Testis (tissue), 3 donors: Measurements from ENCODE around the gene CALML3. TPM values are rescaled to one million over a fixed set of nuclear protein-coding genes. Genes with fewer than 3 reads are reported as not detected.

Source experiments
- DNase-seq: peaks from one replicate; pipeline ENCODE4 v3.0.0-alpha.2; 2019
- H3K27ac ChIP-seq, 2 donors: fragments of 200-600 bp; sonication (generic); one replicate each; pipeline ENCODE4 v1.5.1; 2019
- H3K27me3 ChIP-seq: fragments of 200-600 bp; sonication (generic); one replicate; pipeline ENCODE4 v1.5.1; 2019
- H3K36me3 ChIP-seq: fragments of 200-600 bp; sonication (generic); one replicate; pipeline ENCODE4 v1.5.1; 2017; ENCODE audit warnings: low read depth; ENCODE audit errors: missing control alignments
- H3K4me1 ChIP-seq: fragments of 200-600 bp; sonication (generic); one replicate; pipeline ENCODE4 v1.5.1; 2019
- H3K4me3 ChIP-seq, 2 donors: fragments of 200-600 bp; sonication (generic); one replicate each; pipeline ENCODE4 v1.5.1; 2017 to 2019
- H3K9me3 ChIP-seq: fragments of 200-600 bp; sonication (generic); one replicate; pipeline ENCODE4 v1.5.1; 2017
- CTCF ChIP-seq, 3 experiments: fragments of 450-650 bp in 2 of 3; fragments of 200-600 bp in 1 of 3; sonication (generic) in 1 of 3; IDR thresholded peaks; one replicate each; pipeline ENCODE4 v1.5.1; 2016 to 2019; ENCODE audit warnings: antibody characterized with exemption in 3 of 3, mild to moderate bottlenecking in 2 of 3, moderate library complexity in 1 of 3
- POLR2A ChIP-seq: fragments of 450-650 bp; IDR thresholded peaks from one replicate; pipeline ENCODE4 v1.6.1; 2017; ENCODE audit warnings: antibody characterized with exemption, mild to moderate bottlenecking, moderate library complexity
- WGBS, 2 donors: methylation state at CpG; one replicate each; pipeline ENCODE4 v1.1.5; 2018; 5-methylcytosine and 5-hydroxymethylcytosine counted together
- intact Hi-C: fragments of 100-400 bp; cut with DNase I; formaldehyde crosslinking; loops from one replicate; pipeline ENCODE4 v1.15.1; 2023; ENCODE audit warnings: low total_unique reads
- polyA plus RNA-seq: library from polyadenylated mRNA; stranded (reverse); fragments of 350-450 nt; fragmentation: Illumina TruSeq; extraction: RNeasy Lipid Tissue Mini Kit (QIAGEN cat#74804); gene quantifications from one replicate; pipeline ENCODE4 v1.2.3, GENCODE V29; 2014; ENCODE audit warnings: low read depth, low replicate concordance; ENCODE audit not compliant: insufficient read depth
- total RNA-seq, 2 donors: library from RNA; depleted of rRNA; stranded (reverse); fragments of >200 nt; gene quantifications; one replicate each; pipeline ENCODE4 v1.2.3, GENCODE V29; 2016

The CALML3 gene
- total and polyA plus RNA-seq, 3 donors from 2014 or later: 0.19 to 1.5 (median 0.63) TPM

- no peak overlapping the region for H3K4me3 ChIP-seq
- no peak for DNase-seq
- no peaks in the 10 kb centered on the region for H3K9me3 ChIP-seq
- H3K27me3 ChIP-seq: no peaks in the 10 kb centered on the region
- WGBS, 2 donors: 97 to 99% methylated on average over 9 of the region's 9 CpGs
- no peaks in the 10 kb centered on the region for H3K36me3 ChIP-seq
- TF ChIP-seq CTCF (IDR thresholded peaks at IDR 0.05) (no peak), POLR2A (no peak)
- peaks cover 6% of the 10 kb centered on the region for H3K4me1 ChIP-seq
- no peak overlapping the region for H3K27ac ChIP-seq
- intact Hi-C loops: no loop called here
Measured at GRCh38 chr10:5509236-5509635, 15.5 kb upstream of the CALML3 start.

- peaks cover 6% of the 10 kb centered on the region for H3K4me1 ChIP-seq
- DNase-seq: no peak
- no peaks in the 10 kb centered on the region for H3K9me3 ChIP-seq
- H3K27ac ChIP-seq: no peak overlapping the region
- H3K4me3 ChIP-seq: no peak overlapping the region
- no peaks in the 10 kb centered on the region for H3K27me3 ChIP-seq
- H3K36me3 ChIP-seq: no peaks in the 10 kb centered on the region
- intact Hi-C loops: no loop called here
- 79 to 89% methylated on average over 11 of the region's 11 CpGs for WGBS, 2 donors
- no peak for TF ChIP-seq POLR2A
- TF ChIP-seq CTCF (IDR thresholded peaks at IDR 0.05): no peak
Measured at GRCh38 chr10:5509691-5510090, 15.1 kb upstream of the CALML3 start.

GRCh38 chr10:5510281-5511072, 14.3 kb upstream of the CALML3 start:
- Histone ChIP-seq H3K27ac (no peak overlapping the region), H3K36me3 (no peaks in the 10 kb centered on the region), H3K27me3 (no peaks in the 10 kb centered on the region), H3K9me3 (no peaks in the 10 kb centered on the region), H3K4me3 (no peak overlapping the region), H3K4me1 (peaks cover 6% of the 10 kb centered on the region)
- intact Hi-C loops: no loop called here
- 47 to 48% methylated on average over 16 of the region's 16 CpGs for WGBS, 2 donors
- peak; percentile 70 for DNase-seq
- TF ChIP-seq POLR2A (no peak), CTCF (IDR thresholded peaks at IDR 0.05) (no peak)

- Histone ChIP-seq H3K4me3 (no peak overlapping the region), H3K27me3 (no peaks in the 10 kb centered on the region), H3K4me1 (peaks cover 6% of the 10 kb centered on the region), H3K9me3 (no peaks in the 10 kb centered on the region), H3K36me3 (no peaks in the 10 kb centered on the region), H3K27ac (no peak overlapping the region)
- WGBS, 2 donors: 66 to 76% methylated on average over 24 to 32 of the region's 32 CpGs
- DNase-seq: no peak
- no peak for TF ChIP-seq POLR2A
- TF ChIP-seq CTCF (IDR thresholded peaks at IDR 0.05): no peak
- intact Hi-C loops: no loop called here
Measured at GRCh38 chr10:5511231-5511884, 13.4 kb upstream of the CALML3 start.
